A549 (cell line): ENCODE measurements around the gene SLC26A1. TPM values are rescaled to one million over a fixed set of nuclear protein-coding genes. Genes with fewer than 3 reads are reported as not detected.

Experiments
- ATAC-seq, 2 experiments: fragments of 200-7000 bp in 1 of 2; fragments of >200 bp in 1 of 2; cut with Nextera tagmentation in 1 of 2; cut with Tn5 transposase in 1 of 2; 3 replicates each; pipeline versions ENCODE4 v1.8.0 to v1.9.1; 2018 to 2020; ENCODE audit warnings: mild to moderate bottlenecking in 1 of 2, moderate library complexity in 1 of 2
- CTCF ChIA-PET: fragments of 300-600 bp; sonication (Branson Sonifier 250); formaldehyde crosslinking; extraction: SDS; loops from one replicate; lab custom pipeline; 2021; ENCODE audit warnings: antibody characterized with exemption, inconsistent platforms; lab: Yijun Ruan, JAX
- POLR2A ChIA-PET: fragments of 350-600 bp; formaldehyde crosslinking; extraction: SDS; loops from one replicate; lab custom pipeline; 2021; ENCODE audit warnings: antibody characterized with exemption, inconsistent platforms; lab: Yijun Ruan, JAX
- DNase-seq, 2 experiments: peaks; one replicate each; pipeline versions ENCODE4 v3.0.0 to v3.0.0-alpha.2; 2011 to 2016; ENCODE audit warnings: low read depth in 1 of 2, low spot score in 1 of 2
- FAIRE-seq: peaks from 2 replicates; lab custom pipeline; 2011; peaks lifted over from hg19 to GRCh38; lab: Jason Lieb, UNC
- H3K27ac ChIP-seq, 2 experiments: fragments of >200 bp; sonication (Bioruptor Twin); formaldehyde crosslinking; 3 replicates each; pipeline ENCODE4 v1.5.1; 2016 to 2017
- H3K4me1 ChIP-seq: fragments of >200 bp; sonication (Bioruptor Twin); formaldehyde crosslinking; 3 replicates; pipeline ENCODE4 v1.6.1; 2016
- H3K4me2 ChIP-seq: fragments of >200 bp; sonication (Bioruptor Twin); formaldehyde crosslinking; 3 replicates; pipeline ENCODE4 v1.6.1; 2016
- H3K4me3 ChIP-seq: fragments of >200 bp; sonication (Bioruptor Twin); formaldehyde crosslinking; 3 replicates; pipeline ENCODE4 v1.5.1; 2016
- H3K9me3 ChIP-seq: fragments of >200 bp; sonication (Bioruptor Twin); formaldehyde crosslinking; 3 replicates; pipeline ENCODE4 v1.6.1; 2016
- CTCF ChIP-seq: fragments of >200 bp; sonication (Bioruptor Twin); formaldehyde crosslinking; IDR thresholded peaks from 3 replicates; pipeline ENCODE4 v1.5.1; 2016
- ELK1 ChIP-seq: fragments of 150-350 bp; IDR thresholded peaks from 2 replicates; pipeline ENCODE4 v1.6.1; 2014; ENCODE audit warnings: low read depth, mild to moderate bottlenecking, low read length
- HES2 ChIP-seq: fragments of >200 bp; sonication (Bioruptor Twin); formaldehyde crosslinking; IDR thresholded peaks from 2 replicates; pipeline ENCODE4 v1.6.1; 2016
- HOXA7 ChIP-seq: fragments of 250-450 bp; sonication (Bioruptor Pico); IDR thresholded peaks from 2 replicates; pipeline ENCODE4 v1.5.0; 2020; ENCODE audit warnings: mild to moderate bottlenecking, moderate library complexity
- KDM1A ChIP-seq: fragments of 200-600 bp; sonication (generic); IDR thresholded peaks from 2 replicates; pipeline ENCODE4 v1.6.1; 2016; ENCODE audit warnings: low read depth, mild to moderate bottlenecking
- MAFK ChIP-seq: fragments of 450-650 bp; IDR thresholded peaks from 2 replicates; pipeline ENCODE4 v1.6.1; 2014; ENCODE audit not compliant: partially characterized antibody
- NPAS2 ChIP-seq: fragments of 250-450 bp; sonication (Bioruptor Pico); IDR thresholded peaks from 2 replicates; pipeline ENCODE4 v1.8.0; 2022; ENCODE audit warnings: mild to moderate bottlenecking, moderate library complexity, borderline replicate concordance
- PBX3 ChIP-seq: IDR thresholded peaks from 2 replicates; pipeline ENCODE4 v1.6.1; 2012
- PHF8 ChIP-seq: fragments of 200-600 bp; sonication (generic); IDR thresholded peaks from 2 replicates; pipeline ENCODE4 v1.6.1; 2016; ENCODE audit warnings: low read depth, mild to moderate bottlenecking, antibody characterized with exemption, moderate library complexity, borderline replicate concordance
- RARB ChIP-seq: fragments of 250-450 bp; sonication (Bioruptor Pico); IDR thresholded peaks from 2 replicates; pipeline ENCODE4 v1.8.0; 2021; ENCODE audit warnings: mild to moderate bottlenecking, moderate library complexity
- RCOR1 ChIP-seq: fragments of 150-350 bp; IDR thresholded peaks from 2 replicates; pipeline ENCODE4 v1.6.1; 2014; ENCODE audit warnings: antibody characterized with exemption, low read length, low read depth
- REST ChIP-seq: fragments of 200-600 bp; sonication (generic); IDR thresholded peaks from 2 replicates; pipeline ENCODE4 v1.6.1; 2016; ENCODE audit warnings: antibody characterized with exemption, mild to moderate bottlenecking, moderate library complexity
- RFX5 ChIP-seq: fragments of 450-650 bp; IDR thresholded peaks from 2 replicates; pipeline ENCODE4 v1.7.1; 2014; ENCODE audit warnings: antibody characterized with exemption, mild to moderate bottlenecking, moderate library complexity
- SMC3 ChIP-seq: fragments of >200 bp; sonication (Bioruptor Twin); formaldehyde crosslinking; IDR thresholded peaks from 3 replicates; pipeline ENCODE4 v1.6.1; 2018; ENCODE audit warnings: inconsistent platforms
- SREBF2 ChIP-seq: fragments of 450-650 bp; IDR thresholded peaks from 2 replicates; pipeline ENCODE4 v1.6.1; 2014; ENCODE audit warnings: mild to moderate bottlenecking, moderate library complexity
- USF2 ChIP-seq: fragments of 450-650 bp; IDR thresholded peaks from 2 replicates; pipeline ENCODE4 v1.6.1; 2014; ENCODE audit warnings: antibody characterized with exemption
- ZFP36 ChIP-seq: fragments of 450-650 bp; IDR thresholded peaks from 2 replicates; pipeline ENCODE4 v1.6.1; 2014; ENCODE audit warnings: borderline replicate concordance; ENCODE audit not compliant: partially characterized antibody
- ZNF302 ChIP-seq: fragments of 250-450 bp; sonication (Bioruptor Pico); IDR thresholded peaks from 2 replicates; pipeline ENCODE4 v1.9.0; 2021; ENCODE audit warnings: inconsistent platforms, mild to moderate bottlenecking, moderate library complexity
- WGBS: methylation state at CpG from one replicate; pipeline ENCODE4 v1.1.6; 2017; ENCODE audit errors: missing lambda C conversion rate; 5-methylcytosine and 5-hydroxymethylcytosine counted together
- polyA plus RNA-seq, 4 experiments: library from polyadenylated mRNA; depleted of rRNA in 3 of 4; stranded (reverse); fragments of >200 nt; fragmentation: RNase III in 1 of 4; extraction: RNeasy Plus Mini Kit Qiagen cat#74134 plus additional on column Dnase treatment in 1 of 4; gene quantifications; 2 replicates in 3 of 4; 3 replicates in 1 of 4; pipeline ENCODE4 v1.2.3, GENCODE V29; 2011 to 2017

Gene SLC26A1
- polyA plus RNA-seq, 2 of the 4 experiments (the other 2 are of a cell fraction), result 0.23 to 0.61 TPM

- H3K4me1 ChIP-seq, result no peaks in the 10 kb centered on the region
- ATAC-seq (no peak), FAIRE-seq (no peak), DNase-seq (no peak)
- no peak for TF ChIP-seq SREBF2
- no peak for TF ChIP-seq SMC3
- no peak for TF ChIP-seq HES2
- TF ChIP-seq RCOR1, result no peak
- TF ChIP-seq KDM1A, result no peak
- TF ChIP-seq PHF8, result no peak
- TF ChIP-seq ZFP36, result no peak
- TF ChIP-seq HOXA7, result no peak
- no peak for TF ChIP-seq REST
- TF ChIP-seq RARB, result no peak
- no peak for TF ChIP-seq MAFK
- no peak for TF ChIP-seq ELK1
- TF ChIP-seq NPAS2, result no peak
- no peak for TF ChIP-seq RFX5
- TF ChIP-seq ZNF302 (CRISPR knock-in tag), result no peak
- no peak for TF ChIP-seq PBX3
- TF ChIP-seq USF2, result no peak
- no peak for TF ChIP-seq CTCF
- no peak overlapping the region for H3K27ac ChIP-seq
- ChIA-PET CTCF (no interaction called here), POLR2A (no interaction called here)
- no peaks in the 10 kb centered on the region for H3K9me3 ChIP-seq
- 98% methylated on average over 27 of the region's 63 CpGs for WGBS
- no peak overlapping the region for H3K4me3 ChIP-seq
- H3K4me2 ChIP-seq, result no peak overlapping the region
Observed at GRCh38 chr4:1003271-1004070, 10.3 kb upstream of the SLC26A1 start.
